ENCODE data around the gene RNGTT.

GRCh38 chr6:88585276-88585692 lies 378.1 kb downstream of the RNGTT start:
- TF ChIP-seq EP300 (IDR thresholded peaks at IDR 0.05; ENCODE audit: borderline replicate concordance) = no peak
- TF ChIP-seq RAD21 (IDR thresholded peaks at IDR 0.05; ENCODE audit: low read depth) = no peak
- no peak for TF ChIP-seq USF1 (IDR thresholded peaks at IDR 0.05)
- TF ChIP-seq TAF1 (IDR thresholded peaks at IDR 0.05; ENCODE audit: low read depth) = no peak
- no peak for TF ChIP-seq MAX (IDR thresholded peaks at IDR 0.05)
- no peak for TF ChIP-seq CEBPB (IDR thresholded peaks at IDR 0.05)

All from Ishikawa (cell line).